Heart left ventricle (tissue), 13 donors: ENCODE results near the gene VGLL3.

Source experiments
- POLR2A ChIP-seq, 2 donors: fragments of 450-650 bp; IDR thresholded peaks; one replicate each; pipeline ENCODE4 v1.6.1; 2017; ENCODE audit warnings: antibody characterized with exemption in 2 of 2, mild to moderate bottlenecking in 2 of 2, moderate library complexity in 2 of 2
- TF ChIP-seq, protein P1 (sequence below), 12 donors: fragments of 200-600 bp; sonication (generic) in 4 of 12; IDR thresholded peaks; one replicate each; pipeline versions ENCODE4 v1.5.0 to v1.8.0; 2018 to 2022; ENCODE audit warnings: antibody characterized with exemption in 12 of 12, mild to moderate bottlenecking in 5 of 12
- donor health status: ischemic (EF 13 %, LVEDD 7.1; RV severe dilation, severe dysfunction).
- donor health status: DM: no; HTN: yes; CAD: no.
- donor health status: DM: no; HTN: no; CAD: no.
- donor health status: ischemic (EF 25% LVEDD 6.9; RV normal size, moderate dysfunction).
- donor health status: ischemic (EF 25% LVEDD 5.7; RV mildly dilated, moderate dysfunction).
- donor health status: ischemic (EF 35%, LVEDD 5.7; RV mildly dilated, moderate dysfunction).
- donor health status: nonischemic (EF 11% LVEDD 7.7; RV severe dilation, severe dysfunction).
- donor health status: DM: yes; HTN: yes; CAD: no.
- donor health status: PGD.
- donor health status: ischemic (EF 29% LVEDD 5.4; RV normal size, mild dysfunction).
- donor health status: nonischemic (EF 23%, LVEDD 6.1; RV moderate dilation, normal function).

DNA sequence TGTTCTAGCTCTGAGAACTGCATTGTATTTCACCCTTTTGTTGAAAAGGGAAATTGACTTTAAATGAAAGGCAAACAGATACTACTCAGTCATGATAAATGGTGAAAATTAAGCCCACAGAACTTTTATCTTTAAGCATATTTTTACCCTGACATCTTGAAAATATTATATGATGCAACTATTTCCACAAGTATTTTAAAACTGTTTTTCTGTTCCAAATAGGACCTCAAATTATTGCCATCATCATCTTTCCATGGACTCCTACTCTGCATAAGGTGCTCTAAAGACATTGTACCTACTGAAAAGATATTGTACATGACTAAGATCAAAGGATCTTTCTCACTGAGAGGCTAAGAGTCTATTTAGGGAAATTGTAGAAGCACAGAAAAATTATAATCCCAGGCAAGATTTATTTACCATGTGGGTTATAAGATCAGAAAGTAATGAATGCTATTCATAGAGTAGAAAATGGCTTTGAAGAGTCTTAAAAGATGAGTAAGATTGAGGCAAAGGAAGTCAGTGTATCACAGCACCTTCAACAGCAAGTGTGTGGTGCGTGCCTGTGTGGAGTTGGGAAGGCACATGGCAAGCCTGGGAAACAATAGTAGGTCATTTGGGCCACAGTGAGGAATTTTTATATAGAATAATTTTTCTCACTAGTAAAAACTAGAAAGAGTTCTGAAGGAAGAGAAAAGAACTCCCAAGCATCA is 68.8 kb downstream of the VGLL3 start:
- TF ChIP-seq, protein P1, sequence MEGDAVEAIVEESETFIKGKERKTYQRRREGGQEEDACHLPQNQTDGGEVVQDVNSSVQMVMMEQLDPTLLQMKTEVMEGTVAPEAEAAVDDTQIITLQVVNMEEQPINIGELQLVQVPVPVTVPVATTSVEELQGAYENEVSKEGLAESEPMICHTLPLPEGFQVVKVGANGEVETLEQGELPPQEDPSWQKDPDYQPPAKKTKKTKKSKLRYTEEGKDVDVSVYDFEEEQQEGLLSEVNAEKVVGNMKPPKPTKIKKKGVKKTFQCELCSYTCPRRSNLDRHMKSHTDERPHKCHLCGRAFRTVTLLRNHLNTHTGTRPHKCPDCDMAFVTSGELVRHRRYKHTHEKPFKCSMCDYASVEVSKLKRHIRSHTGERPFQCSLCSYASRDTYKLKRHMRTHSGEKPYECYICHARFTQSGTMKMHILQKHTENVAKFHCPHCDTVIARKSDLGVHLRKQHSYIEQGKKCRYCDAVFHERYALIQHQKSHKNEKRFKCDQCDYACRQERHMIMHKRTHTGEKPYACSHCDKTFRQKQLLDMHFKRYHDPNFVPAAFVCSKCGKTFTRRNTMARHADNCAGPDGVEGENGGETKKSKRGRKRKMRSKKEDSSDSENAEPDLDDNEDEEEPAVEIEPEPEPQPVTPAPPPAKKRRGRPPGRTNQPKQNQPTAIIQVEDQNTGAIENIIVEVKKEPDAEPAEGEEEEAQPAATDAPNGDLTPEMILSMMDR (IDR thresholded peaks at IDR 0.05) = no peak
- TF ChIP-seq POLR2A (IDR thresholded peaks at IDR 0.05) = no peak
